Measurements from ENCODE around the gene NCKAP1. TPM values are rescaled to one million over a fixed set of nuclear protein-coding genes. Genes with fewer than 3 reads are reported as not detected.

NCKAP1 gene
- total and polyA plus RNA-seq, 2 donors (not counting 3 experiments of a cell fraction or from before 2014, with no cell fraction given), result 49.4 to 130 TPM

- H3K4me3 ChIP-seq (replicated peaks in 1 of 3; ENCODE audit: insufficient read depth in 1 of 3, low read depth in 1 of 3, low read length in 3 of 3), result no peak overlapping the region
- no peak overlapping the region for H2AFZ ChIP-seq (ENCODE audit: low read depth, low read length)
- H4K20me1 ChIP-seq (replicated peaks; ENCODE audit: control insufficient read depth, extremely low read depth, insufficient read depth, low read length), result no peaks in the 10 kb centered on the region
- no peak for TF ChIP-seq GATA2 (IDR thresholded peaks at IDR 0.05; ENCODE audit: insufficient read depth, insufficient read length, low read depth, low read length)
- TF ChIP-seq CTCF (IDR thresholded peaks at IDR 0.05; ENCODE audit: extremely low read depth in 1 of 2, insufficient read depth in 1 of 2, low read depth in 1 of 2, low read length in 2 of 2), result no peak
- no peak for TF ChIP-seq FOS (IDR thresholded peaks at IDR 0.05; ENCODE audit: borderline replicate concordance, insufficient read depth, low read length)
- TF ChIP-seq EZH2 (IDR thresholded peaks at IDR 0.05; ENCODE audit: borderline replicate concordance, low read depth, low read length, severe bottlenecking), result no peak
- TF ChIP-seq MAX (IDR thresholded peaks at IDR 0.05; ENCODE audit: insufficient read depth, insufficient read length), result no peak
- no peak for TF ChIP-seq POLR2A (IDR thresholded peaks at IDR 0.05; ENCODE audit: low read depth, low read length)
- TF ChIP-seq MYC (IDR thresholded peaks at IDR 0.05; ENCODE audit: low read depth, low read length), result no peak
- no peak for TF ChIP-seq POLR2AphosphoS5 (IDR thresholded peaks at IDR 0.05; ENCODE audit: insufficient read depth, low read depth, low read length)
- no peak for TF ChIP-seq JUN (IDR thresholded peaks at IDR 0.05; ENCODE audit: borderline replicate concordance, insufficient read depth, insufficient read length, low read depth)
- no peak for FAIRE-seq
- H3K9ac ChIP-seq (replicated peaks; ENCODE audit: extremely low read depth, insufficient read depth, low read length), result no peak overlapping the region
- no peaks in the 10 kb centered on the region for H3K27me3 ChIP-seq (ENCODE audit: control insufficient read depth in 2 of 2, insufficient read depth in 2 of 2, low read length in 2 of 2)
- no peaks in the 10 kb centered on the region for H3K9me3 ChIP-seq (replicated peaks; ENCODE audit: control insufficient read depth, insufficient read depth, low read length)
- H3K79me2 ChIP-seq (ENCODE audit: control insufficient read depth, insufficient read depth, low read length), result peaks cover 4% of the 10 kb centered on the region
- dilution Hi-C loops (cut with MboI; ENCODE audit: extremely low pct_ligation_motif_present, low sequenced_read_pairs) (no loop called here), intact Hi-C loops (cut with micrococcal nuclease) (no loop called here)
- no peak for DNase-seq (ENCODE audit: low read depth, low spot score)
- no TSS peak for BruUV-seq (replicated peaks)
- ChIA-PET CTCF (interaction anchor here (1.0 to 4.2 kb wide), 7 partner anchors 9 to 182 kb away, joined by 3 to 15 read pairs (median 3); no protein-coding TSS in a partner anchor), POLR2A (no interaction called here)
- H3K4me1 ChIP-seq (ENCODE audit: control insufficient read depth, extremely low read depth, insufficient read depth, low read length), result peaks cover 19% of the 10 kb centered on the region
- no peak overlapping the region for H3K4me2 ChIP-seq (ENCODE audit: insufficient read depth, low read length)
- H3K9me1 ChIP-seq (replicated peaks; ENCODE audit: control insufficient read depth, extremely low read depth, insufficient read depth, low read length), result no peaks in the 10 kb centered on the region
- peaks cover 0 to 4% of the 10 kb centered on the region in 2 experiments for H3K36me3 ChIP-seq (ENCODE audit: control insufficient read depth in 2 of 2, extremely low read depth in 1 of 2, insufficient read depth in 2 of 2, low read length in 2 of 2)
- H3K27ac ChIP-seq (ENCODE audit: insufficient read depth, low read depth, low read length), result peak overlapping the region; percentile 4
Measured at GRCh38 chr2:182949052-182949451, 89.2 kb downstream of the NCKAP1 start.

Measured in endothelial cell of umbilical vein (primary cell).